Measurements from ENCODE around the gene LIN52. TPM values are rescaled to one million over a fixed set of nuclear protein-coding genes. Genes with fewer than 3 reads are reported as not detected.

The LIN52 gene
- total RNA-seq: 10 to 100 TPM in 3 of 4 donors, 1 to 10 TPM in 1; 5.6 to 11.3 (median 10.8) TPM

GRCh38 chr14:74084277-74085046, at the start of gene LIN52, which contains the start of gene ALDH6A1:
TSS of gene LIN52 (plus strand) at chr14:74084956. CDS start at chr14:74084975, 19 bp downstream.
TSS of gene ALDH6A1 (minus strand) at chr14:74084453. CDS start at chr14:74084394, 59 bp downstream.
- ATAC-seq (ENCODE audit: low FRiP score) (peak; percentile 99), DNase-seq (ENCODE audit: low spot score) (peak; percentile 99)
- TF ChIP-seq CTCF (IDR thresholded peaks at IDR 0.05): no peak

GRCh38 chr14:74035556-74035955, 49.2 kb upstream of the LIN52 start:
- no peak for TF ChIP-seq CTCF (IDR thresholded peaks at IDR 0.05)
- DNase-seq (ENCODE audit: low spot score): no peak

GRCh38 chr14:74038020-74038859, 46.5 kb upstream of the LIN52 start:
- peak in 1 of 3 donors; percentile 15 for TF ChIP-seq CTCF (IDR thresholded peaks at IDR 0.05)
- DNase-seq (ENCODE audit: low spot score) (no peak), ATAC-seq (ENCODE audit: low FRiP score) (no peak)

More at GRCh38 chr14:74035556-74035955, 49.2 kb upstream of the LIN52 start:
- ATAC-seq (ENCODE audit: low FRiP score): no peak

GRCh38 chr14:74042296-74042695, 42.5 kb upstream of the LIN52 start:
- TF ChIP-seq CTCF (IDR thresholded peaks at IDR 0.05): no peak
- ATAC-seq (ENCODE audit: low FRiP score) (no peak), DNase-seq (ENCODE audit: low spot score) (no peak)

GRCh38 chr14:74045522-74045921, 39.2 kb upstream of the LIN52 start:
- ATAC-seq (ENCODE audit: low FRiP score) (no peak), DNase-seq (ENCODE audit: low spot score) (no peak)
- no peak for TF ChIP-seq CTCF (IDR thresholded peaks at IDR 0.05)

- DNase-seq (ENCODE audit: low spot score): no peak
- TF ChIP-seq CTCF (IDR thresholded peaks at IDR 0.05): no peak
- no peak for ATAC-seq (ENCODE audit: low FRiP score)
Observed at GRCh38 chr14:74048281-74048680, 36.5 kb upstream of the LIN52 start.

Measured in omental fat pad (tissue), 4 donors.